HG02588 (cell line): ENCODE data around the gene C9orf72.
A peak's percentile ranks its signal among the peaks of the same experiment; 100 is the strongest.

Source experiments
- ATAC-seq: cut with Tn5 transposase; IDR thresholded peaks from one replicate; pipeline ENCODE4 v1.9.1; 2021; ENCODE audit warnings: mild to moderate bottlenecking, moderate library complexity; ENCODE audit not compliant: unreplicated experiment

The C9orf72 gene

DNA sequence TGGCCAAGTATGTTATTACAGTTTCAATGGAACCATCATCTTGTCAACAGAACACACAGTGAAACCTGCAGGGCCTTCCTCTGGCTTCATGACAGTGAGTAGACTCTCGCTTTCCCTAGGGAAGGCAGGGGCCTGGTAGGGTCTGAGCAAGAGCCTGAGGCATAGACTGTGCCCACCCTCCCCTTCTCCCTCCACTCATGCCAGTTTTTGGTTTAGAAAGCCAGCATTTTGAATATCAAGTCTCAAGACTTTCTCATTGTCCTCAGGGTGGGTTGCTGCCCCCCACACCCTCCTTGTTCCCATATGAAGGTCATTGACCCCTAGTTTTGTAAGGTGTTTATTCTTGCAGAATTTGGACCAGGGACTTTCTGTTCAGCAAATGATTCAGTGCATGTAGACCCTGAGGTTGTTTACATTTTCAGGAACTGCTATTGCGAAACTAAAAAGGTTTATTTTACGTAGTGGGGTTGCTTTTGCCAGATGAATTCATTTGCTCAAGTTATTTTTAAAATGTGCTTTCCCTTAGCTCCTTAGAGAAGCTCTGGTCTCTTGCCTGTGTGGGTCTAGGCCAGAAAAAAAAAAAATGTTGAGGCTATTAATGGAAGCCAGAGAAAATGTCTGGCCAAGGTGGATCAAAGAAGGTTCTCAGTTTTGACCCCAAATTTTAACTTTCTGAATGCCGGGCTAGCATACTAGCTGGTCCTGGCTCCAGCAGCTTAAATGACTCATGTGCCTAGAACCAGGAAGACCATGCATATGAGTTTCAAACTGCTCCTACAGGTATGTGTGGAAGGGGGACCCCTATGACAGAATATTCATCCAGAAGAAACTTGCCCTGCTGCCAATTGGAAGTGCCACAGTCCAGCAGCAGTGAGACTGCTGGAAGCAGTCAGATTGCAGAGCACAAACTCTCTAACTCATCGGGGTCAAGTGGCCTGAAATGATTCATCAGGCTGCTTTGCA, 33.5 kb downstream of the C9orf72 start:
- ATAC-seq: peak; percentile 44

GRCh38 chr9:27538647-27539046, 34.6 kb downstream of the C9orf72 start:
- peak; percentile 39 for ATAC-seq

DNA sequence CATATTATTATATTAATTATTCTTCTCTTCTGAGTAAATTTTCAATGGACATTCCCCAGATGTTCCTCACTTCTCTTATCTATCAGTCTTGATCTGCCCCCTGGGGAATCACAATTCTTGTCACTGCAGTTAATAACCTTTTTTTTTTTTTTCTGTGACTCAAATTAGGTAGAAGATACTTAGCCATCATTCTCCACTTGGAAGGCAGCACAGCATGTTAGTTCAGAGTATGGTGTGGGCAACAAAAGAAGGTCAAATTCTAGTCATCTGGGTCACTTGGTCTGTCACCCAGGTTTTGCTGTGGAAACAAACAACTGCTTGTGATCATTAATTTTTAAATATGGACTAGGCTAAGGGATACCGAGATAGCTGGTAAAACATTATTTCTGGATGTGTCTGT, 35.5 kb downstream of the C9orf72 start:
- no peak for ATAC-seq

DNA sequence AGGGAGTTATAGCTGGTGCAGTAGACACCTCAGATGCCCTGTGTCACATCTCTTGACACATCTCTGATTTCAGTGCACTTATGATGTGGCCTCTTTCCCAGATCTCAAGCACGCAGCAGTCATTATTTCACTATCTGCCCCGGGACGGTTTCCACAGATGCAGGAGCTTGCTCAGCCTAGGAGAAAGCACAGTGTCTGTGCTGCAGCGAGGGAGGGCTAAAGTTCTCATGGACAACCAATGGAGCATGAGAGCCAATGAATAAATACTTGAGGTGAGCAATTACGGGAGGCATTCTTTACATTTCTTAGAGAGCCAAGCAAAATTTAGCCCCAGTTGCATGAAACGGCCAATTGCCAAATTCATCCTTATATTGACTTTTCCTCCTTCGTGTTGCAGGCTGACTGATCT, 36.2 kb downstream of the C9orf72 start:
- no peak for ATAC-seq

DNA sequence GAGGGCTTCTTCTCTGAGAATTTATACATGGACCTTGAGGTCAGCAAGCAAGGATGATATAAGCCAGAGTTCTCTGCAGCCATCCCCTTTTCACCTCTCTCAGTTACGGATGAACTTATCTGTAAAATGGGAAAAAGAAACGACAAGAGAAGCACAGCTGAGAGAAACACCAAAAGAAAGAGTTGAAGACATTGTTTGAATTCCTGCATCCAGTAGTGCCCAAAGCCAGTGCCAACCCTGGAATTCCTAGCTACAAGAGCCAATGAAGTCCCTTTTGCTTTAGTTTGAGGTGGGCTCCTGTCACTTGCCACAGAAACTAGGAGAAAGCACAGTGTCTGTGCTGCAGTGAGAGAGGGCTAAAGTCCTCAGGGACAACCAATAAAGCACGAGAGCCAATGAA, 37.1 kb downstream of the C9orf72 start:
- no peak for ATAC-seq

GRCh38 chr9:27535701-27536118, 37.6 kb downstream of the C9orf72 start:
- ATAC-seq: no peak

DNA sequence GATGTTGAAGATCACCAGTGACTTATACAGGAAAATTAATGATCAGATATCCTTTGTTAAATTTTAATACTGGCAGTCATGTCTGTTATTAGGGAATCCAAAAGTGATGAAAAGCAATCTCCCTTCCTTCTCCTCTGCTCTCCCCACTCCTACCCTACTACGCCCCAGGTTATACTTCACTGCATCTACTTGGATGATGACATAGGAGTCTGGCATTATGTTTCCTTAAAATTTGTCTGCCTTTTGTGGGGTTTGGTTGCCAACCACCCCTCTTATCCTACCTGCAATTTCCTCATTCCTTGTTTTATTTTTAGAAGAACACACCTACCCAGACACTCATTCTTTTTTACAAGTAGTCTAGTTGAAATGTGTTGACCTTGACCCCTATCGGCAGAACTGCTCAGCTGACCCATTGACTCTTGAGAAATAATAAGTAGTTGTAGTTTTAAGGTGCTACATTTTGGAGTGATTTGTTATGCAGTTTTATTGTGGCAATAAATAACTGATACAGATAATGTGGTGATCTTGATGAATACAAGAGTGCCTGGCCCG, 38.5 kb downstream of the C9orf72 start:
- no peak for ATAC-seq

GRCh38 chr9:27534131-27534530, 39.1 kb downstream of the C9orf72 start:
- ATAC-seq: no peak

DNA sequence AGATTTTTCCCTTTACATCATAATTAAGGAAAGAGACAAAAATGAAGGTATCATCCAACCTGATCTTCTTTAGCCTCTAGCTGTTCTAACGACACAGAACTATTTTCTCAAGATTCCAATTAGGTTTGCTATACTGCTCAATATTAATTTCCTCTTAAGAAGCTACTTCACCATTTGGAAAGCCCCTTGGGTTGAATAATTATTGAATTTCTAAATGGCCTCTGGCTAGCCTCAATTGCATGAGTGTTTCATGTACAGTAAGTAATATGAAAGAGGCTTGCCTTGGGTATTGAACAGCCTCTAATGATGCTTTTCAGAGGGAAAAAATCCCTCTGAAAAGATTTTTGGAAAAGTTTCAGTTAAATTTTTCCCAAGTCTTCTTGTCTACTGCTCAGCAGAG, 40.0 kb downstream of the C9orf72 start:
- no peak for ATAC-seq

GRCh38 chr9:27532046-27532445, 41.2 kb downstream of the C9orf72 start:
- ATAC-seq: no peak

DNA sequence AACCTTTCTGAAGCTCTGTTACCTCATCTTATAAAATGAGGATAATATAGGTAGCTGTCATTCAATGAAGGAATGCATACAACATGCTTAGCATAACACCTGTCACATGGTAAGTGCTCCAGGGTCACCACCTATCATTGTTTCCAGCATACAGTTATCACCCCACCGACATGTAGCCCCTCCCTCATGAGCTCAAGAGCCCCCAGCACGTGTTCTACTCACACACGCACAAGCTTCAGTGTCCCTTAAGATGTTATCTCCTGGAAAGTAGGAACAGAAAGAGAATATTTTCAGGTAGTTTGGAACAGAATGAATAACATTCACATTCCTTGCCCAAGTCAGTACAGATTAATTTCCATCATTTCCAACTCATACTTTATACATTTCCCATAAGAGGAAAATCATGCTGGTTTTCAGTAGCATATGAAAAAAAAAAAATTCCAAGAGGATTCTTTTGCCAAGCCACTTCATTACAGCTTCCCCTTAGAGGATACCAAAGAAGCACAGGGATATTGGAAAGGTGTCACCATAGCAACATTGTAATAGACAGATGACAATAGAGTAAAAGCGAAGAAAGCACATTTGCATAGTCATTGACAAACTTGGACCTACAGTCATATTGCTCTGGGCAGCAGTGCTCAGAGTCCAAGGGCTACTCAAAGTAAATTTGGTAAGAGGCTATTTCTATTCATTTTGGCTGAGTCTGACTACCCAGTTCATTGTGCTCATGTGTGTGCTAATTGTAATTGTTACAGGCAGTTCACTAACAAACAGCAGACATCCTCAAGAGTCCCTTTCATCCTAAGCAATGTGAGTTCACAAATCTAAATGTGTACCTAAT, 42.1 kb downstream of the C9orf72 start:
- no peak for ATAC-seq

- peak; percentile 72 for ATAC-seq
These were observed 43.7 kb downstream of the C9orf72 start, which contains the start of gene MOB3B for GRCh38 chr9:27529316-27530278. Gene MOB3B, minus strand, starts transcription at chr9:27529814. Its CDS starts 74,264 bp downstream, at chr9:27455550.

- peak; percentile 34 for ATAC-seq
These were observed 44.4 kb downstream of the C9orf72 start for GRCh38 chr9:27528886-27529315.

- ATAC-seq: peak; percentile 57
These were observed 45.0 kb downstream of the C9orf72 start for GRCh38 chr9:27528076-27528885.

DNA sequence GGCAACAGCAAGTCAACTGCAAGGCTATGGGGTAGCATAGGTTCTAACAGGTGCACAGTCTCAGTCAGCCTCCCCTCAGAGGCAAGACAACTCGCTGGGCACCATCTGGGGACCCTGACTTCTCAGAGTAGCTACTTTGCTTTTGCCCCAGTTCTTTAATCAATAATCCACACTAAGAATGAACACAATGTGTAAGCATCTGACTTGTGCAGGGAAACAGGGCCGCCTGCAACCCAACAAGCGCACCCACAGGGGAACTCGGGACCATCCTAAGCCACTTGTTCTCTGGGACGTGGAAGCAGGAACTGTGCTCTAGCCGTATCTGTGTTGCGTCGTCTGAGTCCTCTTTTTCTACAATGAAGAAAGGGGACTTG, 45.6 kb downstream of the C9orf72 start:
- no peak for ATAC-seq

DNA sequence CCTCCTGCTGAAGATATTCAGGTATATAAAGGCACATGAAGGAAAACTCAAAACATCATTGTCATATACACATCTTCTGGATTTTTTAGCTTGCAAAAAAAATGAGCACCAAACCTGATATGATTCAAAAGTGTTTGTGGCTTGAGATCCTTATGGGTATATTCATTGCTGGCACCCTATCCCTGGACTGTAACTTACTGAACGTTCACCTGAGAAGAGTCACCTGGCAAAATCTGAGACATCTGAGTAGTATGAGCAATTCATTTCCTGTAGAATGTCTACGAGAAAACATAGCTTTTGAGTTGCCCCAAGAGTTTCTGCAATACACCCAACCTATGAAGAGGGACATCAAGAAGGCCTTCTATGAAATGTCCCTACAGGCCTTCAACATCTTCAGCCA, 49.0 kb downstream of the C9orf72 start, which contains the start of gene IFNK:
Gene IFNK, plus strand, starts transcription at position 55 of the 400 bp plus-strand sequence. Its CDS starts 47 bp downstream, at position 102.
- ATAC-seq: no peak

DNA sequence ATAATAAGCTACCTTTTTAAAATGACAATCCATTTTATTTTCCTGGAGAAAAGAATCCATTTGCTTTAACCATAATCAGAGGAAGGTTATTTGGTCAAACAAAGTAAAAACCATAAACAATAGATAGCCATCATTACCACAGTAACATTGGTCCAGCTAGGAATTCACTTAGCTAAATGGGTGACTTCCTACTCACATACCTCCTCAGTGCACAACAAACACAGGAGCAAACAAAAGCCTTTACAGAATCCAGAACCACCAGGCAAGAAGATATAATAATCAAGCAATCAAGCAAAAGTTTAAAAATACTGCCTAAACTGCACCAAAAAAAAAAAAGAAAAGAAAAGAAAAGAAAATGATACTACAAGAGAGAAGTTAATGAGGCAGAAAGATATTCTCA, 50.1 kb downstream of the C9orf72 start:
- no peak for ATAC-seq

GRCh38 chr9:27520986-27521385, 52.3 kb downstream of the C9orf72 start:
- ATAC-seq: no peak
